Liver (tissue), 9 donors: Measurements from ENCODE around the gene EEA1. TPM values are rescaled to one million over a fixed set of nuclear protein-coding genes. Genes with fewer than 3 reads are reported as not detected.

Experiments
- DNase-seq: peaks from one replicate; pipeline ENCODE4 v3.0.0-alpha.2; 2017; ENCODE audit warnings: low spot score
- H3K27ac ChIP-seq, 2 donors: one replicate each; pipeline ENCODE4 v1.7.0; 2013; ENCODE audit warnings: inconsistent platforms in 2 of 2, low read length in 2 of 2, control low read depth in 1 of 2, low read depth in 1 of 2, mild to moderate bottlenecking in 1 of 2
- H3K27me3 ChIP-seq, 4 donors: one replicate each; pipeline versions ENCODE4 v1.6.1 to v1.7.0; 2013; ENCODE audit warnings: low read length in 3 of 4, inconsistent platforms in 1 of 4, mild to moderate bottlenecking in 1 of 4, moderate library complexity in 1 of 4; ENCODE audit not compliant: control insufficient read depth in 4 of 4, insufficient read depth in 4 of 4
- H3K36me3 ChIP-seq, 4 donors: one replicate each; pipeline versions ENCODE4 v1.6.1 to v1.7.0; 2013; ENCODE audit warnings: low read length in 3 of 4, mild to moderate bottlenecking in 3 of 4, low read depth in 1 of 4, moderate library complexity in 1 of 4; ENCODE audit not compliant: control insufficient read depth in 4 of 4, insufficient read depth in 3 of 4
- H3K4me1 ChIP-seq, 4 donors: one replicate each; pipeline versions ENCODE4 v1.6.1 to v1.7.0; 2013; ENCODE audit warnings: low read length in 3 of 4, mild to moderate bottlenecking in 3 of 4, moderate library complexity in 1 of 4; ENCODE audit not compliant: control insufficient read depth in 4 of 4, insufficient read depth in 4 of 4
- H3K4me3 ChIP-seq, 3 donors: one replicate each; pipeline versions ENCODE4 v1.6.1 to v1.7.0; 2013; ENCODE audit warnings: low read length in 3 of 3, control low read depth in 1 of 3, low read depth in 1 of 3, mild to moderate bottlenecking in 1 of 3
- H3K9ac ChIP-seq, 2 donors: one replicate each; pipeline ENCODE4 v1.7.0; 2013; ENCODE audit warnings: low read length in 2 of 2, mild to moderate bottlenecking in 2 of 2, moderate library complexity in 2 of 2, control low read depth in 1 of 2, low read depth in 1 of 2
- H3K9me3 ChIP-seq, 4 donors: one replicate each; pipeline versions ENCODE4 v1.6.1 to v1.7.0; 2013; ENCODE audit warnings: low read length in 3 of 4; ENCODE audit not compliant: control insufficient read depth in 4 of 4
- EGR1 ChIP-seq, 2 donors: IDR thresholded peaks; 2 replicates each; pipeline ENCODE4 v1.6.1; 2016 to 2018; ENCODE audit warnings: antibody characterized with exemption in 2 of 2, low read depth in 2 of 2
- FOXA1 ChIP-seq: IDR thresholded peaks from 2 replicates; pipeline ENCODE4 v1.6.1; 2016; ENCODE audit warnings: antibody characterized with exemption
- FOXA2 ChIP-seq: IDR thresholded peaks from 2 replicates; pipeline ENCODE4 v1.6.1; 2016; ENCODE audit warnings: antibody characterized with exemption
- GABPA ChIP-seq, 2 donors: IDR thresholded peaks in 1 of 2; conservative IDR thresholded peaks in 1 of 2; 2 replicates each; pipeline ENCODE4 v1.6.1; 2016; ENCODE audit warnings: antibody characterized with exemption in 2 of 2, mild to moderate bottlenecking in 1 of 2, moderate library complexity in 1 of 2
- HNF4A ChIP-seq, 2 donors: conservative IDR thresholded peaks; 2 replicates each; pipeline ENCODE4 v1.6.1; 2016; ENCODE audit warnings: antibody characterized with exemption in 2 of 2, mild to moderate bottlenecking in 2 of 2
- HNF4G ChIP-seq: IDR thresholded peaks from 2 replicates; pipeline ENCODE4 v1.6.1; 2016; ENCODE audit warnings: antibody characterized with exemption
- JUND ChIP-seq, 2 donors: IDR thresholded peaks; 2 replicates each; pipeline ENCODE4 v1.6.1; 2016; ENCODE audit warnings: antibody characterized with exemption in 2 of 2
- NR2F2 ChIP-seq: IDR thresholded peaks from 2 replicates; pipeline ENCODE4 v1.6.1; 2016; ENCODE audit warnings: antibody characterized with exemption
- RAD21 ChIP-seq, 2 donors: IDR thresholded peaks; 2 replicates each; pipeline ENCODE4 v1.6.1; 2016; ENCODE audit warnings: antibody characterized with exemption in 2 of 2, mild to moderate bottlenecking in 2 of 2
- RXRA ChIP-seq, 2 donors: IDR thresholded peaks; 2 replicates each; pipeline ENCODE4 v1.6.1; 2017 to 2018; ENCODE audit warnings: antibody characterized with exemption in 2 of 2, mild to moderate bottlenecking in 1 of 2
- SP1 ChIP-seq: IDR thresholded peaks from 2 replicates; pipeline ENCODE4 v1.6.1; 2018; ENCODE audit warnings: antibody characterized with exemption, mild to moderate bottlenecking
- TAF1 ChIP-seq: conservative IDR thresholded peaks from 2 replicates; pipeline ENCODE4 v1.6.1; 2016; ENCODE audit warnings: antibody characterized with exemption, mild to moderate bottlenecking
- YY1 ChIP-seq: IDR thresholded peaks from 2 replicates; pipeline ENCODE4 v1.6.1; 2016; ENCODE audit warnings: antibody characterized with exemption, mild to moderate bottlenecking
- WGBS: extraction: QIAGEN DNeasy Blood & Tissue Kit; methylation state at CpG from one replicate; pipeline ENCODE4 v1.1.7; 2013; 5-methylcytosine and 5-hydroxymethylcytosine counted together
- polyA plus RNA-seq, 2 donors: library from polyadenylated mRNA; stranded (reverse) in 1 of 2; unstranded in 1 of 2; fragments of 200-250 nt in 1 of 2; fragments of >200 nt in 1 of 2; fragmentation: Nextera tagmentation in 1 of 2; extraction: Ambion mirVana in 1 of 2; gene quantifications; one replicate each; pipeline versions ENCODE4 v1.2.1 to v1.2.3, GENCODE V29; 2013 to 2015
- total RNA-seq, 2 donors: library from RNA; depleted of rRNA; stranded (reverse); fragments of >200 nt; gene quantifications; one replicate each; pipeline ENCODE4 v1.2.3, GENCODE V29; 2014
- TF ChIP-seq, protein P1 (sequence below): IDR thresholded peaks from 2 replicates; pipeline ENCODE4 v1.6.1; 2016; ENCODE audit warnings: antibody characterized with exemption, mild to moderate bottlenecking
- TF ChIP-seq, protein P2 (sequence below): IDR thresholded peaks from 2 replicates; pipeline ENCODE4 v1.6.1; 2016; ENCODE audit warnings: antibody characterized with exemption
- TF ChIP-seq, protein P3 (sequence below): IDR thresholded peaks from 2 replicates; pipeline ENCODE4 v1.6.1; 2016; ENCODE audit warnings: antibody characterized with exemption
- TF ChIP-seq, protein P4 (sequence below): fragments of 150-350 bp; IDR thresholded peaks from 2 replicates; pipeline ENCODE4 v1.5.1; 2017; ENCODE audit warnings: improper control_type of control experiment, low read depth, low read length; ENCODE audit not compliant: missing input control
- TF ChIP-seq, protein P5 (sequence below): IDR thresholded peaks from 2 replicates; pipeline ENCODE4 v1.6.1; 2016; ENCODE audit warnings: antibody characterized with exemption
- donor health status: healthy.
- donor health status: healthy.
- donor health status: healthy.
- donor health status: healthy.
- donor health status: healthy.

The EEA1 gene
- total and polyA plus RNA-seq, 4 donors, result 2.5 to 15.8 (median 9.1) TPM

DNA sequence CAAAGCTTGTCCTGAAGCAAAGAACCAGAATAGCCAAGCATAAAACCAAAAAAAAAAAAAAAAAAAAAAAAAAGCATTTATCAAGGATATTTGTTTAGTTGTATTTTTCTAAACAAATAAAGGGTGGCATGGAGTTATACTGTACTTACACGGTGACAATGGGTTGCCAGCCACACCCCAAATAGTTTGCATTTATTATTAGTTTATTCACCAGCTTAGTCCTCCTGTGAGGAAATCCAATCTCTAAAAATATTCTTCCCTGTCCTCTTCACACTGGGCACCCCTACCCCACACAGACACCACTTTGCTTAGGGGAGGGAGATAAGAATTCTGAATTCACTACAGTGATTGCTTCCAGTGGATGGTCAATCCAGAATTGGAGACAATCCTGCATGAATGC lies 207.4 kb downstream of the EEA1 start (continued):
- TF ChIP-seq, protein P1, sequence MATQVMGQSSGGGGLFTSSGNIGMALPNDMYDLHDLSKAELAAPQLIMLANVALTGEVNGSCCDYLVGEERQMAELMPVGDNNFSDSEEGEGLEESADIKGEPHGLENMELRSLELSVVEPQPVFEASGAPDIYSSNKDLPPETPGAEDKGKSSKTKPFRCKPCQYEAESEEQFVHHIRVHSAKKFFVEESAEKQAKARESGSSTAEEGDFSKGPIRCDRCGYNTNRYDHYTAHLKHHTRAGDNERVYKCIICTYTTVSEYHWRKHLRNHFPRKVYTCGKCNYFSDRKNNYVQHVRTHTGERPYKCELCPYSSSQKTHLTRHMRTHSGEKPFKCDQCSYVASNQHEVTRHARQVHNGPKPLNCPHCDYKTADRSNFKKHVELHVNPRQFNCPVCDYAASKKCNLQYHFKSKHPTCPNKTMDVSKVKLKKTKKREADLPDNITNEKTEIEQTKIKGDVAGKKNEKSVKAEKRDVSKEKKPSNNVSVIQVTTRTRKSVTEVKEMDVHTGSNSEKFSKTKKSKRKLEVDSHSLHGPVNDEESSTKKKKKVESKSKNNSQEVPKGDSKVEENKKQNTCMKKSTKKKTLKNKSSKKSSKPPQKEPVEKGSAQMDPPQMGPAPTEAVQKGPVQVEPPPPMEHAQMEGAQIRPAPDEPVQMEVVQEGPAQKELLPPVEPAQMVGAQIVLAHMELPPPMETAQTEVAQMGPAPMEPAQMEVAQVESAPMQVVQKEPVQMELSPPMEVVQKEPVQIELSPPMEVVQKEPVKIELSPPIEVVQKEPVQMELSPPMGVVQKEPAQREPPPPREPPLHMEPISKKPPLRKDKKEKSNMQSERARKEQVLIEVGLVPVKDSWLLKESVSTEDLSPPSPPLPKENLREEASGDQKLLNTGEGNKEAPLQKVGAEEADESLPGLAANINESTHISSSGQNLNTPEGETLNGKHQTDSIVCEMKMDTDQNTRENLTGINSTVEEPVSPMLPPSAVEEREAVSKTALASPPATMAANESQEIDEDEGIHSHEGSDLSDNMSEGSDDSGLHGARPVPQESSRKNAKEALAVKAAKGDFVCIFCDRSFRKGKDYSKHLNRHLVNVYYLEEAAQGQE, result no peak
- no peak for TF ChIP-seq FOXA1
- TF ChIP-seq NR2F2, result no peak
- TF ChIP-seq GABPA (IDR thresholded peaks at IDR 0.05 in 1 of 2, conservative IDR thresholded peaks at IDR 0.05 in 1 of 2), result no peak
- TF ChIP-seq RAD21 (IDR thresholded peaks at IDR 0.05), result no peak
- TF ChIP-seq, protein P2, sequence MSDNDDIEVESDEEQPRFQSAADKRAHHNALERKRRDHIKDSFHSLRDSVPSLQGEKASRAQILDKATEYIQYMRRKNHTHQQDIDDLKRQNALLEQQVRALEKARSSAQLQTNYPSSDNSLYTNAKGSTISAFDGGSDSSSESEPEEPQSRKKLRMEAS, result no peak
- TF ChIP-seq SP1, result no peak
- TF ChIP-seq FOXA2, result no peak

DNA sequence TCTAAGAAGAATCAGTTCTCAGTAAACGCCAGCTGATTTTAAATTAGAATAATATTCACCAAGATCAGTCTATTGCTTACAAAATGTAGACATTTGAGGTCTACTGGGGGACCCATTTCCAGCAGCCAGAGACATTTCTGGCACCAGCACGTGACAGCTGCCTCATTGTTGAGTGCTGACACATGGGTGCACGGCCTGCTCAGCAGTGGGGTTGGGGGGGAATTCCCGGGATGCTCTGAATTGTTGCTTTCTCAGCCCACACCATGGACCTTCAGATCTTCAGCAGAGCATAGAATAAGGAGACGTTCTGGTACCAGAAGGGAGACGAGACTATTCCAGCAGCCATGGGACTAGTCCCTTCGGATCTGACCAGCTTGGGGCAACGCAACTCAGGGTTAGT lies 208.0 kb downstream of the EEA1 start:
- TF ChIP-seq EGR1 (IDR thresholded peaks at IDR 0.05; ENCODE audit: low read depth in 2 of 2) (no peak), RXRA (IDR thresholded peaks at IDR 0.05) (no peak), SP1 (no peak), HNF4G (no peak), JUND (IDR thresholded peaks at IDR 0.05) (no peak), NR2F2 (no peak), GABPA (IDR thresholded peaks at IDR 0.05 in 1 of 2, conservative IDR thresholded peaks at IDR 0.05 in 1 of 2) (no peak), YY1 (no peak), FOXA1 (no peak), RAD21 (IDR thresholded peaks at IDR 0.05) (no peak), HNF4A (conservative IDR thresholded peaks at IDR 0.05) (no peak), TAF1 (no peak), FOXA2 (no peak)
- TF ChIP-seq, protein P2, result no peak
- TF ChIP-seq, protein P1, result no peak
- TF ChIP-seq, protein P3, sequence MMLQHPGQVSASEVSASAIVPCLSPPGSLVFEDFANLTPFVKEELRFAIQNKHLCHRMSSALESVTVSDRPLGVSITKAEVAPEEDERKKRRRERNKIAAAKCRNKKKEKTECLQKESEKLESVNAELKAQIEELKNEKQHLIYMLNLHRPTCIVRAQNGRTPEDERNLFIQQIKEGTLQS, result no peak
- TF ChIP-seq, protein P4, sequence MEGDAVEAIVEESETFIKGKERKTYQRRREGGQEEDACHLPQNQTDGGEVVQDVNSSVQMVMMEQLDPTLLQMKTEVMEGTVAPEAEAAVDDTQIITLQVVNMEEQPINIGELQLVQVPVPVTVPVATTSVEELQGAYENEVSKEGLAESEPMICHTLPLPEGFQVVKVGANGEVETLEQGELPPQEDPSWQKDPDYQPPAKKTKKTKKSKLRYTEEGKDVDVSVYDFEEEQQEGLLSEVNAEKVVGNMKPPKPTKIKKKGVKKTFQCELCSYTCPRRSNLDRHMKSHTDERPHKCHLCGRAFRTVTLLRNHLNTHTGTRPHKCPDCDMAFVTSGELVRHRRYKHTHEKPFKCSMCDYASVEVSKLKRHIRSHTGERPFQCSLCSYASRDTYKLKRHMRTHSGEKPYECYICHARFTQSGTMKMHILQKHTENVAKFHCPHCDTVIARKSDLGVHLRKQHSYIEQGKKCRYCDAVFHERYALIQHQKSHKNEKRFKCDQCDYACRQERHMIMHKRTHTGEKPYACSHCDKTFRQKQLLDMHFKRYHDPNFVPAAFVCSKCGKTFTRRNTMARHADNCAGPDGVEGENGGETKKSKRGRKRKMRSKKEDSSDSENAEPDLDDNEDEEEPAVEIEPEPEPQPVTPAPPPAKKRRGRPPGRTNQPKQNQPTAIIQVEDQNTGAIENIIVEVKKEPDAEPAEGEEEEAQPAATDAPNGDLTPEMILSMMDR, result no peak
- TF ChIP-seq, protein P5, sequence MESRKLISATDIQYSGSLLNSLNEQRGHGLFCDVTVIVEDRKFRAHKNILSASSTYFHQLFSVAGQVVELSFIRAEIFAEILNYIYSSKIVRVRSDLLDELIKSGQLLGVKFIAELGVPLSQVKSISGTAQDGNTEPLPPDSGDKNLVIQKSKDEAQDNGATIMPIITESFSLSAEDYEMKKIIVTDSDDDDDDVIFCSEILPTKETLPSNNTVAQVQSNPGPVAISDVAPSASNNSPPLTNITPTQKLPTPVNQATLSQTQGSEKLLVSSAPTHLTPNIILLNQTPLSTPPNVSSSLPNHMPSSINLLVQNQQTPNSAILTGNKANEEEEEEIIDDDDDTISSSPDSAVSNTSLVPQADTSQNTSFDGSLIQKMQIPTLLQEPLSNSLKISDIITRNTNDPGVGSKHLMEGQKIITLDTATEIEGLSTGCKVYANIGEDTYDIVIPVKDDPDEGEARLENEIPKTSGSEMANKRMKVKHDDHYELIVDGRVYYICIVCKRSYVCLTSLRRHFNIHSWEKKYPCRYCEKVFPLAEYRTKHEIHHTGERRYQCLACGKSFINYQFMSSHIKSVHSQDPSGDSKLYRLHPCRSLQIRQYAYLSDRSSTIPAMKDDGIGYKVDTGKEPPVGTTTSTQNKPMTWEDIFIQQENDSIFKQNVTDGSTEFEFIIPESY, result no peak
- H3K9me3 ChIP-seq, result peaks cover 0 to 1% (median 0%) of the 10 kb centered on the region in 4 donors
- no peak for DNase-seq
- H3K9ac ChIP-seq, result no peak overlapping the region
- no peaks in the 10 kb centered on the region for H3K27me3 ChIP-seq
- WGBS, result 83% methylated on average over 8 of the region's 8 CpGs
- H3K4me3 ChIP-seq, result no peak overlapping the region
- no peaks in the 10 kb centered on the region for H3K36me3 ChIP-seq
- H3K4me1 ChIP-seq, result no peaks in the 10 kb centered on the region
- H3K27ac ChIP-seq, result no peak overlapping the region
